AG10803 (cell line): ENCODE measurements around the gene PLA2G6.

Source experiments
- DNase-seq: peaks from one replicate; pipeline ENCODE4 v3.0.0; 2010; ENCODE audit warnings: low read depth
- H3K4me3 ChIP-seq: 2 replicates; pipeline ENCODE4 v1.5.1; 2011; ENCODE audit warnings: mild to moderate bottlenecking, low read length, control low read depth
- CTCF ChIP-seq: conservative IDR thresholded peaks from 2 replicates; pipeline ENCODE4 v1.5.1; 2011; ENCODE audit warnings: mild to moderate bottlenecking, low read length, control low read depth, inconsistent platforms

PLA2G6 gene

GRCh38 chr22:38097058-38097457, 84.6 kb downstream of the PLA2G6 start:
- no peak for DNase-seq
- TF ChIP-seq CTCF = no peak
- H3K4me3 ChIP-seq = no peak overlapping the region

GRCh38 chr22:38089474-38089851, 92.2 kb downstream of the PLA2G6 start:
- TF ChIP-seq CTCF = no peak
- H3K4me3 ChIP-seq = no peak overlapping the region
- no peak for DNase-seq

GRCh38 chr22:38088629-38089473, 92.8 kb downstream of the PLA2G6 start:
- H3K4me3 ChIP-seq = peak overlapping the region; percentile 35
- peak; percentile 27 for DNase-seq
- TF ChIP-seq CTCF = no peak

GRCh38 chr22:38087855-38088254, 93.8 kb downstream of the PLA2G6 start:
- TF ChIP-seq CTCF = no peak
- H3K4me3 ChIP-seq = no peak overlapping the region
- no peak for DNase-seq

GRCh38 chr22:38086942-38087341, 94.7 kb downstream of the PLA2G6 start:
- no peak for TF ChIP-seq CTCF
- DNase-seq = no peak
- H3K4me3 ChIP-seq = no peak overlapping the region

- DNase-seq = no peak
- H3K4me3 ChIP-seq = no peak overlapping the region
- TF ChIP-seq CTCF = no peak
Measured at GRCh38 chr22:38086001-38086845, 95.4 kb downstream of the PLA2G6 start.
